ENCODE measurements around the gene NFIB.

GRCh38 chr9:14119694-14120514 lies 194.0 kb downstream of the NFIB start:
- TF ChIP-seq POLR2A (IDR thresholded peaks at IDR 0.05): no peak
- TF ChIP-seq, protein P1, sequence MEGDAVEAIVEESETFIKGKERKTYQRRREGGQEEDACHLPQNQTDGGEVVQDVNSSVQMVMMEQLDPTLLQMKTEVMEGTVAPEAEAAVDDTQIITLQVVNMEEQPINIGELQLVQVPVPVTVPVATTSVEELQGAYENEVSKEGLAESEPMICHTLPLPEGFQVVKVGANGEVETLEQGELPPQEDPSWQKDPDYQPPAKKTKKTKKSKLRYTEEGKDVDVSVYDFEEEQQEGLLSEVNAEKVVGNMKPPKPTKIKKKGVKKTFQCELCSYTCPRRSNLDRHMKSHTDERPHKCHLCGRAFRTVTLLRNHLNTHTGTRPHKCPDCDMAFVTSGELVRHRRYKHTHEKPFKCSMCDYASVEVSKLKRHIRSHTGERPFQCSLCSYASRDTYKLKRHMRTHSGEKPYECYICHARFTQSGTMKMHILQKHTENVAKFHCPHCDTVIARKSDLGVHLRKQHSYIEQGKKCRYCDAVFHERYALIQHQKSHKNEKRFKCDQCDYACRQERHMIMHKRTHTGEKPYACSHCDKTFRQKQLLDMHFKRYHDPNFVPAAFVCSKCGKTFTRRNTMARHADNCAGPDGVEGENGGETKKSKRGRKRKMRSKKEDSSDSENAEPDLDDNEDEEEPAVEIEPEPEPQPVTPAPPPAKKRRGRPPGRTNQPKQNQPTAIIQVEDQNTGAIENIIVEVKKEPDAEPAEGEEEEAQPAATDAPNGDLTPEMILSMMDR (IDR thresholded peaks at IDR 0.05): no peak

All from body of pancreas (tissue), 4 donors.